IMR-90 (cell line): Measurements from ENCODE around the gene CDC42EP4.

Experiments
- BHLHE40 ChIP-seq: fragments of 150-350 bp; IDR thresholded peaks from 2 replicates; pipeline ENCODE4 v1.6.1; 2016; ENCODE audit warnings: mild to moderate bottlenecking, low read depth, low read length
- CHD1 ChIP-seq: IDR thresholded peaks from 2 replicates; pipeline ENCODE4 v1.6.1; 2012; ENCODE audit warnings: low read depth, low read length, improper control_type of control experiment
- MAZ ChIP-seq: IDR thresholded peaks from 2 replicates; pipeline ENCODE4 v1.6.1; 2012; ENCODE audit warnings: low read depth, mild to moderate bottlenecking, low read length, improper control_type of control experiment, moderate library complexity, borderline replicate concordance
- POLR2A ChIP-seq: IDR thresholded peaks from 2 replicates; pipeline ENCODE4 v1.6.1; 2012; ENCODE audit warnings: mild to moderate bottlenecking, low read depth, low read length
- RAD21 ChIP-seq: IDR thresholded peaks from 2 replicates; pipeline ENCODE4 v1.6.1; 2012; ENCODE audit warnings: low read length, improper control_type of control experiment
- RCOR1 ChIP-seq: IDR thresholded peaks from 2 replicates; pipeline ENCODE4 v1.6.1; 2012; ENCODE audit warnings: mild to moderate bottlenecking, low read length, improper control_type of control experiment; ENCODE audit not compliant: insufficient replicate concordance
- RFX5 ChIP-seq: IDR thresholded peaks from 2 replicates; pipeline ENCODE4 v1.8.0; 2012; ENCODE audit warnings: low read depth, mild to moderate bottlenecking, low read length, moderate library complexity
- SMC3 ChIP-seq: fragments of 150-350 bp; IDR thresholded peaks from 2 replicates; pipeline ENCODE4 v1.6.1; 2016; ENCODE audit warnings: low read depth, mild to moderate bottlenecking, antibody characterized with exemption, low read length, moderate library complexity
- TF ChIP-seq, protein P1 (sequence below): conservative IDR thresholded peaks from 2 replicates; pipeline ENCODE4 v1.5.1; 2012; ENCODE audit warnings: mild to moderate bottlenecking, low read depth, low read length, improper control_type of control experiment
- TF ChIP-seq, protein P2 (sequence below): fragments of 150-350 bp; IDR thresholded peaks from 2 replicates; pipeline ENCODE4 v1.6.1; 2017; ENCODE audit warnings: mild to moderate bottlenecking, antibody characterized with exemption, low read length, low read depth

DNA sequence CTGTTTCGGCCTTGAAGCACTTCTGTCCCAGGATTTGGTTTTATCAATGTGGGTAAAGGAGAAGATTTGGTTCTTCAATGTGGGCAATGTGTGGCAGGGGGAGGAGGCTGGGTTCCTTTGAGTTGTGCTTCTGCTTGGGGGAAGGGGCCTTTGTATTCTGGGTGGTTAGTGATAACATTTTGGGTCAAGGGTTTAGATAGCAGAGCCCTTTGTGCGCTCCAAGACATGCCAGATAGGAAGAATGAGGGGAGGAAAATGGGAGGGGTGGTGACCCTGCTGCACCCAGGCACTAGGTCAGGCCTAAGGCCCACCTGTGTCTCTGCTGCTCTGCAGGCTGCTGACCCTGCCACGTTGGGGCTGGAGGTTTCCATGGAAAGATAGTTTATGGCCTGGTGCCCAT lies 40.0 kb upstream of the CDC42EP4 start:
- TF ChIP-seq, protein P1, sequence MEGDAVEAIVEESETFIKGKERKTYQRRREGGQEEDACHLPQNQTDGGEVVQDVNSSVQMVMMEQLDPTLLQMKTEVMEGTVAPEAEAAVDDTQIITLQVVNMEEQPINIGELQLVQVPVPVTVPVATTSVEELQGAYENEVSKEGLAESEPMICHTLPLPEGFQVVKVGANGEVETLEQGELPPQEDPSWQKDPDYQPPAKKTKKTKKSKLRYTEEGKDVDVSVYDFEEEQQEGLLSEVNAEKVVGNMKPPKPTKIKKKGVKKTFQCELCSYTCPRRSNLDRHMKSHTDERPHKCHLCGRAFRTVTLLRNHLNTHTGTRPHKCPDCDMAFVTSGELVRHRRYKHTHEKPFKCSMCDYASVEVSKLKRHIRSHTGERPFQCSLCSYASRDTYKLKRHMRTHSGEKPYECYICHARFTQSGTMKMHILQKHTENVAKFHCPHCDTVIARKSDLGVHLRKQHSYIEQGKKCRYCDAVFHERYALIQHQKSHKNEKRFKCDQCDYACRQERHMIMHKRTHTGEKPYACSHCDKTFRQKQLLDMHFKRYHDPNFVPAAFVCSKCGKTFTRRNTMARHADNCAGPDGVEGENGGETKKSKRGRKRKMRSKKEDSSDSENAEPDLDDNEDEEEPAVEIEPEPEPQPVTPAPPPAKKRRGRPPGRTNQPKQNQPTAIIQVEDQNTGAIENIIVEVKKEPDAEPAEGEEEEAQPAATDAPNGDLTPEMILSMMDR: no peak
- TF ChIP-seq POLR2A (no peak), RAD21 (no peak), SMC3 (no peak), CHD1 (no peak), RFX5 (no peak), RCOR1 (no peak), MAZ (no peak), BHLHE40 (no peak)
- TF ChIP-seq, protein P2, sequence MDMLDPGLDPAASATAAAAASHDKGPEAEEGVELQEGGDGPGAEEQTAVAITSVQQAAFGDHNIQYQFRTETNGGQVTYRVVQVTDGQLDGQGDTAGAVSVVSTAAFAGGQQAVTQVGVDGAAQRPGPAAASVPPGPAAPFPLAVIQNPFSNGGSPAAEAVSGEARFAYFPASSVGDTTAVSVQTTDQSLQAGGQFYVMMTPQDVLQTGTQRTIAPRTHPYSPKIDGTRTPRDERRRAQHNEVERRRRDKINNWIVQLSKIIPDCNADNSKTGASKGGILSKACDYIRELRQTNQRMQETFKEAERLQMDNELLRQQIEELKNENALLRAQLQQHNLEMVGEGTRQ: no peak
